Brain microvascular endothelial cell (primary cell): ENCODE data around the gene SLC13A2.

Experiments
- DNase-seq: peaks from one replicate; pipeline ENCODE4 v3.0.0-alpha.2; 2020
- H3K27ac ChIP-seq: fragments of 250-450 bp; sonication (Bioruptor Pico); 2 replicates; pipeline ENCODE4 v1.5.1; 2020; ENCODE audit warnings: mild to moderate bottlenecking, moderate library complexity
- H3K27me3 ChIP-seq: fragments of 250-450 bp; sonication (Bioruptor Pico); replicated peaks from 2 replicates; pipeline ENCODE4 v1.5.1; 2020; ENCODE audit warnings: mild to moderate bottlenecking
- H3K36me3 ChIP-seq: fragments of 250-450 bp; sonication (Bioruptor Pico); replicated peaks from 2 replicates; pipeline ENCODE4 v1.5.1; 2020; ENCODE audit warnings: mild to moderate bottlenecking
- H3K4me3 ChIP-seq: 2 replicates; pipeline ENCODE4 v1.5.1; 2011; ENCODE audit warnings: low read depth, mild to moderate bottlenecking, control low read depth, low read length, moderate library complexity
- CTCF ChIP-seq: IDR thresholded peaks from 2 replicates; pipeline ENCODE4 v1.5.1; 2011; ENCODE audit warnings: low read depth, mild to moderate bottlenecking, moderate library complexity, low read length, control low read depth, inconsistent platforms; ENCODE audit errors: missing control alignments
- in situ Hi-C: cut with HindIII; loops from 2 replicates; pipeline ENCODE4 v1.10.0; 2017; ENCODE audit warnings: low sequenced_read_pairs, low pct_ligation_motif_present

Gene SLC13A2

GRCh38 chr17:28480278-28480677 is 6.8 kb downstream of the SLC13A2 start:
- Histone ChIP-seq H3K36me3 (no peaks in the 10 kb centered on the region), H3K27ac (no peak overlapping the region), H3K27me3 (peaks cover 8% of the 10 kb centered on the region), H3K4me3 (no peak overlapping the region)
- in situ Hi-C loops, result no loop called here
- TF ChIP-seq CTCF, result no peak
- DNase-seq, result no peak

GRCh38 chr17:28480799-28481571 is 7.5 kb downstream of the SLC13A2 start:
- H3K27me3 ChIP-seq, result peaks cover 9% of the 10 kb centered on the region
- H3K4me3 ChIP-seq, result no peak overlapping the region
- no peak overlapping the region for H3K27ac ChIP-seq
- TF ChIP-seq CTCF, result no peak
- in situ Hi-C loops, result no loop called here
- DNase-seq, result no peak
- no peaks in the 10 kb centered on the region for H3K36me3 ChIP-seq

GRCh38 chr17:28482551-28483199 is 9.2 kb downstream of the SLC13A2 start:
- no peaks in the 10 kb centered on the region for H3K36me3 ChIP-seq
- no peak overlapping the region for H3K4me3 ChIP-seq
- peaks cover 9% of the 10 kb centered on the region for H3K27me3 ChIP-seq
- no peak for TF ChIP-seq CTCF
- H3K27ac ChIP-seq, result no peak overlapping the region
- DNase-seq, result no peak
- in situ Hi-C loops, result no loop called here

- H3K27me3 ChIP-seq, result peaks cover 9% of the 10 kb centered on the region
- in situ Hi-C loops, result no loop called here
- H3K4me3 ChIP-seq, result no peak overlapping the region
- no peak for TF ChIP-seq CTCF
- no peak overlapping the region for H3K27ac ChIP-seq
- no peaks in the 10 kb centered on the region for H3K36me3 ChIP-seq
- no peak for DNase-seq
Observed at GRCh38 chr17:28484296-28484695, 10.9 kb downstream of the SLC13A2 start.

GRCh38 chr17:28485049-28485448 is 11.6 kb downstream of the SLC13A2 start:
- Histone ChIP-seq H3K27me3 (peaks cover 9% of the 10 kb centered on the region), H3K4me3 (no peak overlapping the region), H3K36me3 (no peaks in the 10 kb centered on the region), H3K27ac (no peak overlapping the region)
- no peak for TF ChIP-seq CTCF
- in situ Hi-C loops, result no loop called here
- no peak for DNase-seq
